Common myeloid progenitor, CD34-positive (primary cell): ENCODE measurements around the gene SMAP1.

Experiments used
- CTCF ChIA-PET: fragments of 350-600 bp; sonication (Branson Sonifier 250); formaldehyde crosslinking; loops from one replicate; lab custom pipeline; 2021; ENCODE audit warnings: antibody characterized with exemption; lab: Charles Lee
- POLR2A ChIA-PET: fragments of 350-600 bp; sonication (Branson Sonifier 250); formaldehyde crosslinking; loops from one replicate; lab custom pipeline; 2021; ENCODE audit warnings: antibody characterized with exemption; lab: Charles Lee
- DNase-seq, 3 donors: peaks; one replicate each; pipeline versions ENCODE4 v3.0.0 to v3.0.0-alpha.2; 2013
- H3K27ac ChIP-seq, 2 experiments: 1 replicate in 1 of 2; 2 replicates in 1 of 2; pipeline ENCODE4 v1.7.0; 2013; ENCODE audit warnings: inconsistent platforms in 2 of 2, low read length in 2 of 2, mild to moderate bottlenecking in 2 of 2, low read depth in 1 of 2, moderate library complexity in 1 of 2; ENCODE audit not compliant: severe bottlenecking in 2 of 2, insufficient read depth in 1 of 2, poor library complexity in 1 of 2
- H3K27me3 ChIP-seq, 5 experiments: replicated peaks in 2 of 5; 1 replicate in 3 of 5; 2 replicates in 2 of 5; pipeline versions ENCODE4 v1.6.1 to v1.7.0; 2013; ENCODE audit warnings: low read length in 4 of 5, mild to moderate bottlenecking in 2 of 5, moderate library complexity in 2 of 5, inconsistent platforms in 1 of 5; ENCODE audit not compliant: insufficient read depth in 5 of 5, control insufficient read depth in 4 of 5
- H3K36me3 ChIP-seq, 4 experiments: 1 replicate in 2 of 4; 2 replicates in 2 of 4; pipeline versions ENCODE4 v1.6.1 to v1.7.0; 2013; ENCODE audit warnings: low read length in 3 of 4, control low read depth in 1 of 4, mild to moderate bottlenecking in 1 of 4; ENCODE audit not compliant: control insufficient read depth in 4 of 4, insufficient read depth in 4 of 4
- H3K4me1 ChIP-seq, 4 experiments: 1 replicate in 3 of 4; 2 replicates in 1 of 4; pipeline versions ENCODE4 v1.6.1 to v1.7.1; 2013; ENCODE audit warnings: low read length in 3 of 4, mild to moderate bottlenecking in 3 of 4, control low read depth in 1 of 4, inconsistent platforms in 1 of 4, moderate library complexity in 1 of 4; ENCODE audit not compliant: control insufficient read depth in 4 of 4, insufficient read depth in 4 of 4; ENCODE audit errors: control extremely low read depth in 1 of 4
- H3K4me3 ChIP-seq, 7 experiments: 1 replicate in 4 of 7; 2 replicates in 3 of 7; pipeline versions ENCODE4 v1.5.1 to v1.7.0; 2013; ENCODE audit warnings: mild to moderate bottlenecking in 7 of 7, low read length in 6 of 7, moderate library complexity in 6 of 7, inconsistent platforms in 2 of 7, low read depth in 2 of 7, control low read depth in 1 of 7; ENCODE audit not compliant: insufficient read depth in 4 of 7, control insufficient read depth in 1 of 7; ENCODE audit errors: extremely low read depth in 1 of 7
- H3K9me3 ChIP-seq, 5 experiments: 1 replicate in 4 of 5; 2 replicates in 1 of 5; pipeline versions ENCODE4 v1.6.1 to v1.7.1; 2013; ENCODE audit warnings: low read length in 4 of 5, mild to moderate bottlenecking in 2 of 5, inconsistent platforms in 1 of 5, low read depth in 1 of 5, moderate library complexity in 1 of 5; ENCODE audit not compliant: control insufficient read depth in 4 of 5, insufficient read depth in 2 of 5; ENCODE audit errors: control extremely low read depth in 1 of 5
- WGBS: methylation state at CpG from one replicate; pipeline ENCODE4 v1.1.5; 2013; ENCODE audit not compliant: insufficient coverage; 5-methylcytosine and 5-hydroxymethylcytosine counted together

Gene SMAP1

GRCh38 chr6:70667256-70667710 is 400 bp upstream of the SMAP1 start:
- peaks cover 3 to 19% (median 8%) of the 10 kb centered on the region in 4 experiments for H3K4me1 ChIP-seq
- DNase-seq: no peak

DNA sequence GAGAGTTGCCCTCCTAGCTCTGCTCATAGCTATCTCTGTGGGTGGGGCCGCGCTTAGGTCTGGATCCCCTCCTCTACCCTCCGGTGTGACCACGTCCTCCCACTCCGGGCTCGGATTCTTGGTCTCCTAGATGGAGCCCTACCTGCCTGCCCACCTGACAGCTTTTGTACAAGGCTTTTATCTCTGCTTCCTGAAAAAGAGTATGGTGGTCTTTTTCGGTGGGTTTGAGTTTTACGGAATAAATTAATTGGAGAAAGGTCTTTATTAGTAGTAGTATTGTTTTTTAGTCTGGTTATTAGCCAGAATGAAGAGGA is 773 bp downstream of the SMAP1 start:
- H3K27ac ChIP-seq: peak overlapping the region in 1 of 2 experiments; percentile 84
- CTCF ChIA-PET: interaction anchor here (0.9 to 2.5 kb wide), 2 partner anchors 15 to 18 kb away, joined by 6 to 8 read pairs; no protein-coding TSS in a partner anchor

More at GRCh38 chr6:70667256-70667710, 400 bp upstream of the SMAP1 start:
- ChIA-PET CTCF (interaction anchor here (0.9 to 2.5 kb wide), 5 partner anchors 10 to 253 kb away, joined by 3 to 8 read pairs (median 3); no protein-coding TSS in a partner anchor), POLR2A (no interaction called here)
- H3K4me3 ChIP-seq: peak overlapping the region; percentile 79 to 98 (median 89)
- peaks cover 0 to 2% (median 0%) of the 10 kb centered on the region in 5 experiments for H3K27me3 ChIP-seq
- H3K27ac ChIP-seq: peak overlapping the region in 1 of 2 experiments; percentile 84
- H3K9me3 ChIP-seq: no peaks in the 10 kb centered on the region
- 20% methylated on average over 15 of the region's 15 CpGs for WGBS
- H3K36me3 ChIP-seq: peaks cover 0 to 3% (median 0%) of the 10 kb centered on the region in 4 experiments

GRCh38 chr6:70669133-70669532 is 1.4 kb downstream of the SMAP1 start:
- no peaks in the 10 kb centered on the region for H3K27me3 ChIP-seq
- peak in 1 of 3 donors; percentile 6 for DNase-seq
- ChIA-PET POLR2A (no interaction called here), CTCF (interaction anchor here (0.6 kb wide), 1 partner anchor 18 kb away, joined by 3 read pairs; no protein-coding TSS in a partner anchor)
- no peaks in the 10 kb centered on the region for H3K9me3 ChIP-seq
- peaks cover 3 to 19% (median 8%) of the 10 kb centered on the region in 4 experiments for H3K4me1 ChIP-seq
- WGBS: 44% methylated on average over 2 of the region's 4 CpGs
- peak overlapping the region in 2 of 7 experiments; percentile 83 to 98 for H3K4me3 ChIP-seq
- H3K27ac ChIP-seq: no peak overlapping the region
- H3K36me3 ChIP-seq: peaks cover 0 to 3% (median 0%) of the 10 kb centered on the region in 4 experiments

More for the DNA sequence above, 773 bp downstream of the SMAP1 start:
- DNase-seq: no peak
- H3K4me3 ChIP-seq: peak overlapping the region; percentile 79 to 98 (median 89)
- 0% methylated on average over 6 of the region's 8 CpGs for WGBS
- POLR2A ChIA-PET: no interaction called here
- H3K4me1 ChIP-seq: peaks cover 3 to 19% (median 8%) of the 10 kb centered on the region in 4 experiments
- peaks cover 0 to 3% (median 0%) of the 10 kb centered on the region in 4 experiments for H3K36me3 ChIP-seq
- peaks cover 0 to 2% (median 0%) of the 10 kb centered on the region in 5 experiments for H3K27me3 ChIP-seq
- no peaks in the 10 kb centered on the region for H3K9me3 ChIP-seq

DNA sequence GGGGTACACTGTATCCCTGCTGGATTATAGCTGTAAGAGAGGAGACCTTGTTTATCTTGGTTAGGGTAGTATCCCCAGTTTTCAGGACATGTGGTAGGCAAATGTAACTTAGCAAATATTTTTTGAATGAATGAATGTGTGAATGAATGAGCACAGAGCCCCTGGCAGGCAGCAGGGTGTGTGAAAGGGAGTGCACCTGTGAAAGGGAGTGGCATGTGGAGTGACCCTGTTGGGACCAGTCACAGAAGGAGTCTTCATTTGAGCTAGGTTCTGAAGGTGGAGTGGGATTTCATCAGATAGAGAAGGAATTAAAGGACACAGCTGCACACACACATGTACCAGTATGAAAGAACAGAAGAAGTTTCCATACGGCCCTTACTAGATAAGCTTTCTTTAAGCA is 4.9 kb downstream of the SMAP1 start:
- 100% methylated on average over 1 of the region's 1 CpG for WGBS
- H3K27me3 ChIP-seq: no peaks in the 10 kb centered on the region
- ChIA-PET CTCF (interaction anchor here (0.6 to 3.3 kb wide), 4 partner anchors 13 to 407 kb away, joined by 3 to 22 read pairs (median 3); no protein-coding TSS in a partner anchor), POLR2A (no interaction called here)
- DNase-seq: no peak
- no peak overlapping the region for H3K4me3 ChIP-seq
- no peak overlapping the region for H3K27ac ChIP-seq
- peaks cover 0 to 11% (median 3%) of the 10 kb centered on the region in 4 experiments for H3K4me1 ChIP-seq
- peaks cover 0 to 3% (median 0%) of the 10 kb centered on the region in 4 experiments for H3K36me3 ChIP-seq
- H3K9me3 ChIP-seq: no peaks in the 10 kb centered on the region

DNA sequence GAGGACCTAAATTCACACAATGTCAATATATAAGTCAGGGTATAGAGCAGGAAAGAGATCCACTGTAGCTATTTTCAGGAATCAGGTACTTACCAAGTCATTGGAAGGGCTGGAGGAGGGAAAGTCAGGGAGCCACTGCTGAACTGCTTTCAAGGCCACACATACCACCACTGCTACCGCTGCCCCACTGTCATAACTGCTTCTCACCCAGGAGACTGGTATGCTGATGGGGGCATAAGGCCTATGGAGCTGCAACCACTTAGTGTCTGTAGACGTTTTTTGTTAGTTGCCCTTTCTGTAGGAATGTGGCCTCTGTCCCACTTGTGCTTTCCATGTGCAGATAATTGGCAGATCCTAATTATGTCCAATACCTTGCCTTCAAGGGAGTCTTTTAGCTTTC is 5.4 kb downstream of the SMAP1 start:
- H3K4me1 ChIP-seq: peaks cover 0 to 11% (median 3%) of the 10 kb centered on the region in 4 experiments
- no peaks in the 10 kb centered on the region for H3K9me3 ChIP-seq
- H3K36me3 ChIP-seq: peaks cover 0 to 3% (median 0%) of the 10 kb centered on the region in 4 experiments
- DNase-seq: no peak
- H3K4me3 ChIP-seq: no peak overlapping the region
- no peak overlapping the region for H3K27ac ChIP-seq
- ChIA-PET POLR2A (no interaction called here), CTCF (interaction anchor here (0.6 to 3.3 kb wide), 3 partner anchors 13 to 407 kb away, joined by 3 to 22 read pairs (median 3); no protein-coding TSS in a partner anchor)
- H3K27me3 ChIP-seq: no peaks in the 10 kb centered on the region
- 100% methylated on average over 1 of the region's 2 CpGs for WGBS

DNA sequence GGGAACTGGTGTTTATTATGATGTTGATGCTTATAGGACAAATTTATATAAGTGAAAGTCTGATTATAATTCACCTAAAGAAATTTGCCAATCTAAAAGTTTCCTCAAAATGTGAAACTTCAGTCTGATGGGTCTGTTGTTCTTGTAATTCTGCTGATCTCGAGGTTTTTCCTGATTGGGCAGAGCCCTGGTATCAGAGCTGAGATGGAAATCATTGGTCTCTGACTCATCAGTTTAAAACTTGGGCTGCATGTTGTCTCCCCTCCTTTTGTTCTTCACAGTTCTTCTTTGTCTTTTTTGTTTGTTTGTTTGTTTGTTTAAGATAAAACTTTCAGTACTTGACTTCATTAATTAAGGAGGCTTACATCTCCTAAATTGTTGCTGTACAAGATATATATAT is 5.9 kb downstream of the SMAP1 start:
- peaks cover 0 to 3% (median 0%) of the 10 kb centered on the region in 4 experiments for H3K36me3 ChIP-seq
- ChIA-PET CTCF (no interaction called here), POLR2A (no interaction called here)
- no peaks in the 10 kb centered on the region for H3K9me3 ChIP-seq
- DNase-seq: peak in 2 of 3 donors; percentile 17 to 41
- WGBS: 50% methylated on average over 1 of the region's 1 CpG
- H3K4me1 ChIP-seq: peaks cover 0 to 6% (median 3%) of the 10 kb centered on the region in 4 experiments
- no peak overlapping the region for H3K4me3 ChIP-seq
- H3K27ac ChIP-seq: no peak overlapping the region
- no peaks in the 10 kb centered on the region for H3K27me3 ChIP-seq

- ChIA-PET CTCF (no interaction called here), POLR2A (no interaction called here)
- no peaks in the 10 kb centered on the region for H3K27me3 ChIP-seq
- no peak overlapping the region for H3K27ac ChIP-seq
- no peaks in the 10 kb centered on the region for H3K4me1 ChIP-seq
- no peaks in the 10 kb centered on the region for H3K9me3 ChIP-seq
- peaks cover 0 to 3% (median 0%) of the 10 kb centered on the region in 4 experiments for H3K36me3 ChIP-seq
- no peak for DNase-seq
- H3K4me3 ChIP-seq: no peak overlapping the region
- WGBS: no CpG with 5 or more reads among the region's 3 CpGs
Observed at GRCh38 chr6:70675822-70676221, 8.1 kb downstream of the SMAP1 start.
